Muscle layer of duodenum (tissue), 2 donors: ENCODE measurements around the gene STEEP1.

ENCODE experiments used
- H3K27ac ChIP-seq: one replicate; pipeline ENCODE4 v1.7.0; 2013; ENCODE audit warnings: mild to moderate bottlenecking, low read length
- H3K27me3 ChIP-seq: one replicate; pipeline ENCODE4 v1.7.0; 2013; ENCODE audit warnings: low read depth, mild to moderate bottlenecking, control low read depth, low read length
- H3K36me3 ChIP-seq, 2 donors: one replicate each; pipeline ENCODE4 v1.7.0; 2013; ENCODE audit warnings: low read length in 2 of 2, control low read depth in 1 of 2, mild to moderate bottlenecking in 1 of 2; ENCODE audit not compliant: insufficient read depth in 2 of 2, control insufficient read depth in 1 of 2
- H3K4me1 ChIP-seq, 2 donors: one replicate each; pipeline ENCODE4 v1.7.0; 2013; ENCODE audit warnings: low read length in 2 of 2, mild to moderate bottlenecking in 2 of 2, control low read depth in 1 of 2, moderate library complexity in 1 of 2; ENCODE audit not compliant: insufficient read depth in 2 of 2, control insufficient read depth in 1 of 2
- H3K4me3 ChIP-seq, 2 donors: one replicate each; pipeline ENCODE4 v1.7.0; 2013; ENCODE audit warnings: low read length in 2 of 2, low read depth in 1 of 2, mild to moderate bottlenecking in 1 of 2
- H3K9me3 ChIP-seq, 2 donors: one replicate each; pipeline ENCODE4 v1.7.0; 2013; ENCODE audit warnings: low read length in 2 of 2, control low read depth in 1 of 2, mild to moderate bottlenecking in 1 of 2; ENCODE audit not compliant: control insufficient read depth in 1 of 2
- donor health status: healthy.

STEEP1 gene

DNA sequence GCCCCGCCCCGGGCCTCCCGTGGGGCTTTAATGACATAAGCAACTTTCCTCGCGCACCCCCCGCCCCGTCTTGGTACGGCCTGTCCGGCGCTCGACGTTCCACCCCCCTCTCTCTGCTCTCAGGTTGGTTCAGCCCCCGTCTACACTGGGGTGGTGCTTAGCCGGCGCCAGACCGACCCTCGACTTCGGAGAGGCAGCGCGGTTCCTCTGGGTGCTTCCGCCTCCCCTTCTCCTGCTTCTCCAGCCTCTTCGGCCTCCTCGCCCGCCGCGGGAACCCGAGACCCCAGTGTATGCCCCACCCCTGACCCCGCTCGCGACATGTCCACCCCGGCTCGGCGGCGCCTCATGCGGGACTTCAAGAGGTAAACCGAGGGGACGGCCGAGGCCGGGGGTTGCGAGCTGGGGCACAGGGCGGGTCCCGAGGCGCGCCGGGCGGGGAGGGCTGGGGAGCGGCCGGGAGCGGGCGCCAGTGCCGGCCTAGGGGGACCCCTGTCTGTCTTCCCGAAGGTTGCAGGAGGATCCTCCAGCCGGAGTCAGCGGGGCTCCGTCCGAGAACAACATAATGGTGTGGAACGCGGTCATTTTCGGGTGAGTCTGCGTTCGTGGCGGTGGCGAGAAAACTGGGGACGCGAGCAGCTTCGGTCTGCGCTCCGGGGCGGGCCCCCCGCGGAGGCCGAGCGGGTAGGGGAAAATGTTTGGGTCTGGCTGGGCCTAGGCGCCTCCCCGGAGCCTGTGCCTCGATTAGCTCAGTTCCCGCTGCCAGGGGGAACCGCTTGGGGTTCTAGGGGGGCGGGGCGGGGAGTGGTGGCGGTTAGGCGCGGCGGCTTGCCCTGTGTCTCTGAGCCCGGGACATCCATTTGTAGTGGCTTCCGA is 9.4 kb upstream of the STEEP1 start, which contains the start of gene UBE2A:
UBE2A (plus strand) TSS at position 170 of the 873 bp plus-strand sequence; CDS start at position 319, 149 bp downstream.
- Histone ChIP-seq H3K27ac (peak within 1 kb of the TSS; percentile 86), H3K36me3 (no peaks in the 10 kb centered on the region), H3K9me3 (no peaks in the 10 kb centered on the region), H3K4me3 (peak within 1 kb of the TSS; percentile 67 to 76), H3K27me3 (no peaks in the 10 kb centered on the region), H3K4me1 (peaks cover 0 to 15% of the 10 kb centered on the region in 2 donors)

DNA sequence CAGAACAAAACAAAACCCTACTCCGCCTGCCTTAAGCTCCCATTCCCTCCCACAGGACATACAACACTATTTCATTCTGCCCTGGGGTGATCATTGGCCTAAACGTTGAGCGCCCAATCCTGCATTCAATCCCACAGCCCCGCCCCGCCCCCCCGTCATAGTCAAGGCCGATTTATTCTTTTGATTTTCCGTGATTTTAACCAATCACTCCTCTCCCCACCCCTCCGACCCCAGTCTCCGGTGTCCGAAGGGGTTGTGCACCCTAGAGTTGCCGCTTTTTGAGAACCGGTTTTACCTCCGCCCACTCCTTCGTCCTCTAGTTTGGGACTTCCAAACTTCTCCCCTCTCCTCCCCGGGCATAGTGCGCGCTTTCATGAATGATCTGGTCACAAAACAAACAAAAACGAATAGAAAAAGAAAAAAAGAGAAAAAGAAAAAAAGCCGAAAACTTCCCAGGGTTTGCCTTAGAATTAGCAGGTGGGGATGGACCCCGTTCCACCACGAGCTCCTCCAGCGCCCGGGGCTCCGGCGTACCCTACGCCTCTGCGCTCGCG is 8.7 kb upstream of the STEEP1 start:
- H3K4me3 ChIP-seq: peak overlapping the region; percentile 67 to 76
- no peaks in the 10 kb centered on the region for H3K27me3 ChIP-seq
- no peaks in the 10 kb centered on the region for H3K36me3 ChIP-seq
- H3K27ac ChIP-seq: peak overlapping the region; percentile 86
- H3K9me3 ChIP-seq: no peaks in the 10 kb centered on the region
- H3K4me1 ChIP-seq: peaks cover 0 to 15% of the 10 kb centered on the region in 2 donors

DNA sequence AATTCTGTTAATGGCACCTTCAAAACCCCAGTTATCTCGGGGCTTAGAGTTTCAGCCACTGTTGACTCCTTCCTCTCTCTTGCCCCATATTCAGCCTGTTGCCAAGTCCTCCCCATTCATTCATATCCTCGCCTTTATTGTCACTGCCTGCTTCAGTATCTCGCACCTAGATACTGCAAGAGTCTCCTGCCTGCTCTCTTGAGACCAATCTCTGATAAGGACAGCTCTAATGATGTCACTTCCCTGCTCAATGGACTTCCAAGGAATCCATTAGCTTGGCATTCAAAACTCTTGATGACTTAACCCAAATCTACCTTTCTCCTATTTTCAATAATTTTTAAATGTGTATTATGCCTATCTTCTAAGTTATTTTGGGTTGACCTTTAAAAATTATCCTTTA is 8.0 kb upstream of the STEEP1 start:
- H3K9me3 ChIP-seq: no peaks in the 10 kb centered on the region
- H3K4me1 ChIP-seq: peaks cover 0 to 15% of the 10 kb centered on the region in 2 donors
- H3K4me3 ChIP-seq: peak overlapping the region; percentile 67 to 76
- no peaks in the 10 kb centered on the region for H3K27me3 ChIP-seq
- H3K27ac ChIP-seq: peak overlapping the region; percentile 86
- no peaks in the 10 kb centered on the region for H3K36me3 ChIP-seq

DNA sequence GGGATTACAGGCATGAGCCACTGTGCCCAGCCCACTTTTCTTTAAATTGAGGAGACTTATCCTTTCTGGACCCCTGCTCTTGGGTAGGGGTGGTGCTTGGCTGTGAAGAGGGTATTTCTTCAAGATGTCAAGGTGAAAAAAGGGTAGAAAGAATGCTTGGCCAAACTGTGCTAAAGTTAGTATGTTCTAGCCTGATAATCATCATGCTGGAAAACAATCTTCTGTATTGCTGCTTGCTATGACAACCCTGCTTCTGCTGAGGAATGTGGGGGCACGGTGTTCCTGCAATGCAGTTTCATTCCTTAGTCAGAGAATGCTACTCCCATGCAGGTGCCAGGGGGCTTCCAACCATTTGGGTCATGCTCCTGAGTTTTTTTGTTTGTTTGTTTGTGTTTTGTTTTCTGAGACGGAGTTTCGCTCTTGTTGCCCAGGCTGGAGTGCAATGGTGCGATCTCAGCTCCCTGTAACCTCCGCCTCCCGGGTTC is 5.2 kb upstream of the STEEP1 start:
- Histone ChIP-seq H3K9me3 (no peaks in the 10 kb centered on the region), H3K4me3 (no peak overlapping the region)

DNA sequence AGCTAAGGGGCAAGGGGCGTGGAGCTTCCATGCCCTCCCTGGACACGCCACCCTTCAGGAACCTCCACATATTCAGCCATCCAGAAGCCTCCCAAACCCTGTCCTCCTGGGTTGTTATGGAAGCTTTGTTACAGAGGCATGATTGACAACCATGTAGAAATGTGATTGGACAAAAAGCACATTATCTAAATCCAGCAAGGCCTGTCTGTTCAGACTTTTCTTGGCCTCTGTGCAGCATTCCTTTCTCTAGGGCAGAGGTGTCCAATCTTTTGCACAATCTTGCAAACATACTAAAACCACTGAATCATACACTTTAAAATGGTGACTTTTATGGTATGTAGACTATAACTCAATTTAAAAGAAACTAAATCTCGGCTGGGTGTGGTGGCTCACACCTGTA is 12.7 kb downstream of the STEEP1 start:
- no peaks in the 10 kb centered on the region for H3K9me3 ChIP-seq
- H3K27ac ChIP-seq: no peak overlapping the region
- H3K36me3 ChIP-seq: no peaks in the 10 kb centered on the region
- H3K4me3 ChIP-seq: no peak overlapping the region
- H3K4me1 ChIP-seq: no peaks in the 10 kb centered on the region
- no peaks in the 10 kb centered on the region for H3K27me3 ChIP-seq

More for the DNA sequence above, 5.2 kb upstream of the STEEP1 start:
- H3K36me3 ChIP-seq: no peaks in the 10 kb centered on the region
- H3K27ac ChIP-seq: no peak overlapping the region
- peaks cover 0 to 9% of the 10 kb centered on the region in 2 donors for H3K4me1 ChIP-seq
- H3K27me3 ChIP-seq: no peaks in the 10 kb centered on the region

DNA sequence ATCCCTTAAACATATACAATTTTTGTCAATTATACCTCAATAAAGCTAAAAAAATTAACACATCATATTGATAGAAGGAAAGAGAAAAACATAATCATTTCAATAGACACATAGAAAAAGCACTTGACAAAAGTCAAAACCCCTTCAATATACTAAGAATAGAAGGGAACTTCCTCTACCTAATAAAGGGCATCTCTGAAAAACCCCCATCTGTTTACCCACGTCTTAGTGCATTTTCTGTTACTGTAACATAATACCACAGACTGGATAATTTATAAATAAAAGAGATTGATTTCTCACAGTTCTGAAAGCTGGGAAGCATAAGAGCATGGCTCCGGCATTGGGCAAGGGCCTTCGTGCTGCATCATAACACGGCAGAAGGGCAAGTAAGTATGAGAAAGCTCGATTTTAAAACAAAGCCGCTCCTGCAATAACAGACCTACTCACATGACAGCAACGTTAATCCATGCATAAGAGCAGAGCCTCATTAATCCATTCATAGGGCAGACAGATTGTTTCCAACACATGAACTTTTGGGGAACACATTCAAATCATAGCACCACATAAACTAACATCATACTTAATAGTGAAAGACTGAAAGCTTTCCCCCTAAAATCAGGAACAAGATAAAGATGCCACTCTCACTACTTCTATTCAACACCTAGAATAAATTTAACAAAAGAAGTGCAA is 15.7 kb downstream of the STEEP1 start:
- H3K27me3 ChIP-seq: no peaks in the 10 kb centered on the region
- no peaks in the 10 kb centered on the region for H3K36me3 ChIP-seq
- H3K4me1 ChIP-seq: no peaks in the 10 kb centered on the region
- no peak overlapping the region for H3K4me3 ChIP-seq
- no peaks in the 10 kb centered on the region for H3K9me3 ChIP-seq
- H3K27ac ChIP-seq: no peak overlapping the region

DNA sequence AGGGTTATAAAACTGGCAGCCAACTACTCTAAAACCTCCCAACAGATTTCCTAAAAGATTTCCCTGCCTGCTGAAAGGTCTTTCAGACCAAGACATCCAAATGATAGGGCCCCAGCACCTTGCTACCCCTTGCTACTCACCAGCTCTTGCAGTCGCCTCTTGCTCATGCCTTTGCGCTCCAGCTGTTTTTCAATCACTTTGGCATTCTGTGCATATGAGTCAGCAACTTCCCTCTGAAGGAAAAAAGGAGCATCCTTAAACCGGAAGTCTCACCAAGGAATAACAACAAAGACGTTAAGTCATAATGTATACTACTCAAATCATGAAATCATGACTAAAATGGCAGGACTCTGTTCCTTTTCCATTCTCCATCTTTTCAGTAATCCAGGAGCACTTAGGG is 24.0 kb downstream of the STEEP1 start:
- Histone ChIP-seq H3K9me3 (no peaks in the 10 kb centered on the region), H3K4me3 (no peak overlapping the region), H3K36me3 (peaks cover 0 to 11% of the 10 kb centered on the region in 2 donors), H3K4me1 (no peaks in the 10 kb centered on the region), H3K27ac (no peak overlapping the region), H3K27me3 (no peaks in the 10 kb centered on the region)

DNA sequence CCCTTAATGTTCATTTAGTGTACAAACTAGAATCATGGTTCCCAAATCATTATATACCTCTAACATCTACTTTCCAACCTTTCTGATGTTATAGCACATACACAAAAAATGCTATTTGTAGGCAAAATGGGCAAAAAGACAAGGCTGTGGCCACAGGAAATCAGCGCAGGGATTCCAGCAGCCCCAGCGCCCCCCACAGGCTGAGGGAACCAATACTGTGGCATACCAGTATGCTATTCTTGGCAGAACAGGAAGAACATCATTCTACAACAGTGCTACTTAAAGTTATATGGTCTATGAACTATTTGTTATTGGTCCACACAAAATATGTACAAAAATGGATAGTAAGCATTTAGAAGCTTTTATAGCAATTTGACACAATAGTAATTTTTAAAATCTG is 25.3 kb downstream of the STEEP1 start:
- peaks cover 0 to 11% of the 10 kb centered on the region in 2 donors for H3K36me3 ChIP-seq
- H3K4me3 ChIP-seq: no peak overlapping the region
- H3K4me1 ChIP-seq: no peaks in the 10 kb centered on the region
- no peak overlapping the region for H3K27ac ChIP-seq
- H3K27me3 ChIP-seq: no peaks in the 10 kb centered on the region
- no peaks in the 10 kb centered on the region for H3K9me3 ChIP-seq

DNA sequence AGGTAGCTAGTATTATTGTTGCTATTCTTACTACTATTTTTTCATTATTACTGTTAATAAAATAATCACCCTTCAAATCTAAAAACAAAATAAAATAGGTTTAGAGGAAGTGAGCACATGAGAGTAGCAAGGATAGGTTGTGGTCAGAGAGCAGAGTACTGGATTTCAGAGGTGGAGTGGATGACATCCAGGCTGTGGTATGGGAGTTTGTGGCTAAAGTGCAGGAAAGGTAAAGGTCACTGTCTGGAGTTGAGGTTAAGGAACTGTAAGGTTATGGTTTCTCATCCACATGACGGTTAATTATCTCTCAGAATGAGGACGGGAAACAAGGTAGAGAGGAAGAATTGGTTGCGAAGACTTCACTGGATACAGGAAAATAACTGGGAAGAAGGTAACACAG is 27.7 kb downstream of the STEEP1 start:
- H3K27ac ChIP-seq: no peak overlapping the region
- no peaks in the 10 kb centered on the region for H3K9me3 ChIP-seq
- no peaks in the 10 kb centered on the region for H3K27me3 ChIP-seq
- H3K4me1 ChIP-seq: no peaks in the 10 kb centered on the region
- peaks cover 0 to 11% of the 10 kb centered on the region in 2 donors for H3K36me3 ChIP-seq
- no peak overlapping the region for H3K4me3 ChIP-seq

DNA sequence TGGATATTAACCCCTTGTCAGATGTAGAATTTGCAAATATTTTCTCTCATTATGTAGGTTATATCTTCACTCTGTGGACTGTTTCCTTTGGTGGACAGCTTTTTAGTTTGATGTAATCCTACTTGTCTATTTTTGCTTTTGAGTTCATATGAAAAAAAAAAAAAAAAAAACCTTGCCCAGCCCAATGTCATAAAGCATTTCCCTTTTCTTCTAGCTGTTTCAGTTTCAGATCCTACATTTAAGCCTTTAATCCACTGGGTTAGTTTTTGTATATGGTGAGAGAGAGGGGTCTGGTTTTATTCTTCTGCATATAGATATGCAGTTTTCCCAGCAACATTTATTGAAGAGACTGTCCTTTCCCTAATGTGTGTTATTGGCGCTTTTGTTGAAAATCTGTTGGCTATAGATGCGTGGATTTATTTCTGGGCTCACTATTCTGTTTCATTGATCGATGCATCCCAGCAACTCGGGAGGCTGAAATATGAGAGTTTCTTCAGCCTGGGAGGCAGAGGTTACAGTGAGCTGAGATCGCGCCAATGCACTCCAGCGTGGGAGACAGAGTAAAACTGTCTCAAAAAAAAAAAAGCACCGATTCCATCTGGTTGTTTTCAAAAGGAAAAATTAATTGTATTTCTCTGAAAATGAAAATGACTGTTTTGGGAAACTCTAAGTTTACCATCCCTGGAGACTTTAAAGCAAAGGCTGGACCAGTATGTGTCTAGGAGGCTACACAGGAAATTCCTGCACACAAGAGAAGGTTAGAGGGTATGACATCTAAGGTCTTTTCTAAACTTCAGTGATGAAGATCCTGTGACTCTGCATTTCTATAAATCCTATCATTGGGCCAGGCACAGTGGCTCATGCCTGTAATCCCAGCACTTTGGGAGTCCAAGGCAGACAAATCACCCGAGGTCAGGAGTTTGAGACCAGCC is 35.6 kb downstream of the STEEP1 start:
- Histone ChIP-seq H3K27ac (no peak overlapping the region), H3K4me1 (no peaks in the 10 kb centered on the region), H3K4me3 (no peak overlapping the region), H3K36me3 (no peaks in the 10 kb centered on the region), H3K9me3 (no peaks in the 10 kb centered on the region), H3K27me3 (no peaks in the 10 kb centered on the region)
